WERI-Rb-1 (cell line): Measurements from ENCODE around the gene MGLL.

Experiments
- DNase-seq: peaks from one replicate; pipeline ENCODE4 v3.0.0-alpha.2; 2020
- H3K27ac ChIP-seq: fragments of 250-450 bp; sonication (Bioruptor Pico); 2 replicates; pipeline ENCODE4 v1.5.1; 2020; ENCODE audit warnings: mild to moderate bottlenecking, moderate library complexity
- H3K27me3 ChIP-seq: fragments of 250-450 bp; sonication (Bioruptor Pico); 2 replicates; pipeline ENCODE4 v1.5.1; 2021; ENCODE audit warnings: mild to moderate bottlenecking, low read depth, moderate library complexity; ENCODE audit not compliant: insufficient read depth, severe bottlenecking
- H3K36me3 ChIP-seq: fragments of 250-450 bp; sonication (Bioruptor Pico); 2 replicates; pipeline ENCODE4 v1.5.1; 2020; ENCODE audit warnings: mild to moderate bottlenecking, moderate library complexity
- H3K4me3 ChIP-seq: 2 replicates; pipeline ENCODE4 v1.5.1; 2011; ENCODE audit warnings: low read depth, mild to moderate bottlenecking, control low read depth, low read length
- H3K9me3 ChIP-seq: fragments of 250-450 bp; sonication (Bioruptor Pico); 2 replicates; pipeline ENCODE4 v1.5.1; 2021; ENCODE audit warnings: mild to moderate bottlenecking, moderate library complexity; ENCODE audit not compliant: severe bottlenecking
- CTCF ChIP-seq: IDR thresholded peaks from 2 replicates; pipeline ENCODE4 v1.5.1; 2011; ENCODE audit warnings: low read depth, mild to moderate bottlenecking, control low read depth, inconsistent platforms, low read length

MGLL gene

DNA sequence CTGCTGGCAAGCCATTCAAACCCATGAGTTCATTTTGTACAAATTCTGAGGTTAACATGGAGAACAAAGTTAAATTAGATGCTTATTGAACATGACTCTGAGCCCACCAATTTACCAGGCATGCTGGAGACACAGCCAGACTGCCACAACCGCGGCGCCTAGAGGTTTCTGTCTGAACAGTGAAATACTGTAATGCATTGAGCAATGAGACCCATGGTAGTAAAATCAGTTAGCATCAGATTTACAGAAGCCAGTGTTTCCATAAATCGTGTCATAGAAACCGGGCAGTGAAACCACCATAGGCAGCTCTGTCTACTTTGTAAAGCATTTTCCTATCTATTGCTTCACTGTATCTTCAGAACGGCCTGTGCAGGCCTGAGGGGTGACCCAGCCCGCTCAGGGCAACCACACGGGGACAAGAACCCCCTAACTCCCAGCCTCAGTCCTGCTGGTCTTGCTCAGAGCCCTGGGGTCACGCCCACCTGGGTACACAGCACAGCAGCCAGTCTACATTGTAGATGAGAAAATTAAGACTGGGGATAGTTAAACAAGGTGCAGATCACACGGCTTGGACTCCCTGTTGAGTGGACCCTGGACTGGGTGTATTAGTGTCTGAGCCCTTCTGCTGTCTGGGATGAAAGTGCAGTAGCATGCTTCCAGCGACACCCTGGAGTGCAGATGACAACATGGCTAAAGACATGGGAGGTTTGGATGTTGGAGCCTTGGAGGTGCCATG, 44.2 kb downstream of the MGLL start:
- no peak overlapping the region for H3K27ac ChIP-seq

DNA sequence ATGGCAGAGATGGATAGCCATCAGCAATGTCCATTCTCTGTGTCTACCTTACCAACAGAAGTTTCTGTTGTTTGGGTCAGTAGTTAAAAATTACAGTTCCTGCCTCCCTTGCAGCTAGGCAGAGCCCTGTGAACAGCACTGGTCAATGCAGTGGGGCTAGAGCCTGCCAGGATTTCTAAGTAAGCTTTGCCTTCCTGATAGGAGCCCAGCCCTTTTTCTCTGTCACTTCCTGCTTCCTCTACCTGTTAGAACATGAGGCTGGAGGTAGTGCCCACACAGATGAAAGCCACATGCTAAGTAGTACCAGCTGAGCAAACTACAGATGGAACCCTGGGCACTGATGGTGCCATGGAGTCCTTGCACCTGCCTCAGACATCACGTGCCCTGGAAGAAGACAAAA, 45.0 kb downstream of the MGLL start:
- TF ChIP-seq CTCF: no peak
- DNase-seq: no peak
- no peaks in the 10 kb centered on the region for H3K36me3 ChIP-seq
- H3K9me3 ChIP-seq: no peaks in the 10 kb centered on the region
- H3K27ac ChIP-seq: no peak overlapping the region
- H3K4me3 ChIP-seq: no peak overlapping the region
- H3K27me3 ChIP-seq: no peaks in the 10 kb centered on the region

More for the DNA sequence above, 44.2 kb downstream of the MGLL start:
- no peak for DNase-seq
- TF ChIP-seq CTCF: no peak
- H3K4me3 ChIP-seq: no peak overlapping the region
- no peaks in the 10 kb centered on the region for H3K27me3 ChIP-seq
- H3K9me3 ChIP-seq: no peaks in the 10 kb centered on the region
- H3K36me3 ChIP-seq: no peaks in the 10 kb centered on the region

DNA sequence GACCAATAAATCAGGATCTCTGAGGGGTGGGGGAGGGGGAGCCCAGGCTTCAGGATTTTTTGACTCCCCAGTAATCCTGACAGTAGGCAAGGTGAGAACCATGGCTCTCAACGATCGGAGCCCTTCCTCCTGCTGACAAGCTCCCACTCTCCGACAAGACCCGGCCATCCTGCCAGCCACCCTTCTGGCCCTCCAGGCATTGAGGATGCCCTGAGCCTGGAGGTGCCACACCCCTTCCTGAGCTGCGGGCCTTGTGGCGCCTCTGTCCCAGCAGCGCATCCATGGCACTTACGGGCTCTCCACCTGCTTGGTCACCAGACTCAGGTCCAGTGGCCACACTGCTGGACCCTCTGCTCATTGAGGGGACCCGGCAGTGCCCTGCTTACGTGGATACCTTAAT, 46.0 kb downstream of the MGLL start:
- H3K27ac ChIP-seq: no peak overlapping the region
- no peaks in the 10 kb centered on the region for H3K36me3 ChIP-seq
- DNase-seq: no peak
- H3K9me3 ChIP-seq: no peaks in the 10 kb centered on the region
- H3K4me3 ChIP-seq: no peak overlapping the region
- no peak for TF ChIP-seq CTCF
- no peaks in the 10 kb centered on the region for H3K27me3 ChIP-seq

GRCh38 chr3:127775398-127776109, 46.8 kb downstream of the MGLL start:
- no peak for DNase-seq
- TF ChIP-seq CTCF: no peak
- H3K36me3 ChIP-seq: no peaks in the 10 kb centered on the region
- no peaks in the 10 kb centered on the region for H3K9me3 ChIP-seq
- H3K27me3 ChIP-seq: no peaks in the 10 kb centered on the region
- H3K27ac ChIP-seq: peak overlapping the region; percentile 6; the same call in 1 of the 2 replicates
- no peak overlapping the region for H3K4me3 ChIP-seq

- no peak overlapping the region for H3K4me3 ChIP-seq
Measured at GRCh38 chr3:127774647-127775046, 47.7 kb downstream of the MGLL start.

More at GRCh38 chr3:127774647-127775046, 47.7 kb downstream of the MGLL start:
- no peaks in the 10 kb centered on the region for H3K9me3 ChIP-seq
- no peak for DNase-seq
- no peaks in the 10 kb centered on the region for H3K36me3 ChIP-seq
- H3K27me3 ChIP-seq: no peaks in the 10 kb centered on the region
- H3K27ac ChIP-seq: no peak overlapping the region
- TF ChIP-seq CTCF: no peak
